HCT116 (cell line): ENCODE results near the gene ENGASE. TPM values are rescaled to one million over a fixed set of nuclear protein-coding genes. Genes with fewer than 3 reads are reported as not detected.

Source experiments
- ATAC-seq: fragments of 200-7000 bp; cut with Tn5 transposase; 2 replicates; pipeline ENCODE4 v1.9.1; 2020; ENCODE audit warnings: mild to moderate bottlenecking, moderate library complexity
- BruUV-seq: library from RNA; stranded (reverse); fragments of 400-500 nt; replicated peaks from 2 replicates; lab custom pipeline; 2021; lab: Mats Ljungman, UMichigan
- CTCF ChIA-PET: fragments of 300-600 bp; sonication (Branson Sonifier 250); formaldehyde crosslinking; loops from one replicate; lab custom pipeline; 2021; ENCODE audit warnings: antibody characterized with exemption; lab: Charles Lee
- POLR2A ChIA-PET: fragments of 300-600, 350-600 bp; sonication (Branson Sonifier 250); formaldehyde crosslinking; loops from one replicate; lab custom pipeline; 2021; ENCODE audit warnings: antibody characterized with exemption; lab: Charles Lee
- RAD21 ChIA-PET, 2 experiments: fragments of 300-600 bp; sonication (Branson Sonifier 250); formaldehyde crosslinking; loops; one replicate each; lab custom pipeline; 2023; ENCODE audit warnings: low total read pairs in 2 of 2; ENCODE audit not compliant: uncharacterized antibody in 2 of 2, unreplicated experiment in 2 of 2, low non-redundant PET in 1 of 2; lab: Charles Lee
- DNase-seq: peaks from one replicate; pipeline ENCODE4 v3.0.0-alpha.2; 2010; ENCODE audit warnings: low read depth, low spot score
- H2AFZ ChIP-seq: fragments of 200-600 bp; shearing (Covaris generic), sonication (generic); 2 replicates; pipeline ENCODE4 v1.6.1; 2017; ENCODE audit warnings: low read depth, mixed run types, mixed read lengths, antibody characterized with exemption, low read length; ENCODE audit not compliant: poor library complexity, severe bottlenecking
- H3K27ac ChIP-seq: 2 replicates; pipeline ENCODE4 v1.5.1; 2012; ENCODE audit warnings: low read depth, low read length
- H3K27me3 ChIP-seq: fragments of 200-600 bp; sonication (generic); 2 replicates; pipeline ENCODE4 v1.6.1; 2016; ENCODE audit warnings: mixed run types, low read length, mixed read lengths; ENCODE audit not compliant: insufficient read depth
- H3K36me3 ChIP-seq, 2 experiments: fragments of 200-500 bp in 1 of 2; fragments of 200-600 bp in 1 of 2; sonication (Bioruptor generic) in 1 of 2; sonication (generic) in 1 of 2; 2 replicates each; pipeline versions ENCODE4 v1.5.1 to v1.6.1; 2014 to 2016; ENCODE audit warnings: low read length in 2 of 2, inconsistent platforms in 1 of 2, mixed read lengths in 1 of 2, mixed run types in 1 of 2; ENCODE audit not compliant: insufficient read depth in 2 of 2, control insufficient read depth in 1 of 2
- H3K4me1 ChIP-seq, 2 experiments: fragments of 200-600 bp in 1 of 2; sonication (generic) in 1 of 2; 2 replicates each; pipeline versions ENCODE4 v1.5.1 to v1.6.1; 2012 to 2017; ENCODE audit warnings: low read length in 2 of 2, inconsistent platforms in 1 of 2, mild to moderate bottlenecking in 1 of 2, mixed read lengths in 1 of 2, mixed run types in 1 of 2, moderate library complexity in 1 of 2; ENCODE audit not compliant: insufficient read depth in 2 of 2, control insufficient read depth in 1 of 2
- H3K4me2 ChIP-seq: fragments of 200-600 bp; sonication (generic); 2 replicates; pipeline ENCODE4 v1.6.1; 2017; ENCODE audit warnings: mixed run types, low read length, mixed read lengths
- H3K4me3 ChIP-seq, 2 experiments: fragments of 200-600 bp in 1 of 2; sonication (generic) in 1 of 2; replicated peaks in 1 of 2; 2 replicates each; pipeline ENCODE4 v1.5.1; 2011 to 2016; ENCODE audit warnings: low read length in 2 of 2, control low read depth in 1 of 2, low read depth in 1 of 2, mild to moderate bottlenecking in 1 of 2, mixed read lengths in 1 of 2, mixed run types in 1 of 2
- H3K79me2 ChIP-seq: fragments of 200-600 bp; sonication (generic); 2 replicates; pipeline ENCODE4 v1.6.1; 2017; ENCODE audit warnings: mild to moderate bottlenecking, mixed run types, low read length, moderate library complexity, mixed read lengths; ENCODE audit not compliant: insufficient read depth
- H3K9ac ChIP-seq: fragments of 200-600 bp; sonication (generic); 2 replicates; pipeline ENCODE4 v1.6.1; 2016; ENCODE audit warnings: low read length, mixed read lengths
- H3K9me2 ChIP-seq: fragments of 200-600 bp; sonication (generic), shearing (Covaris generic); 2 replicates; pipeline ENCODE4 v1.6.1; 2017; ENCODE audit warnings: mixed run types, mild to moderate bottlenecking, moderate library complexity; ENCODE audit not compliant: insufficient read depth
- H3K9me3 ChIP-seq, 2 experiments: fragments of 200-500 bp in 1 of 2; fragments of 200-600 bp in 1 of 2; sonication (Bioruptor generic) in 1 of 2; sonication (generic) in 1 of 2; 2 replicates each; pipeline ENCODE4 v1.6.1; 2014 to 2017; ENCODE audit warnings: low read length in 2 of 2, mixed read lengths in 2 of 2, inconsistent platforms in 1 of 2, low read depth in 1 of 2, mild to moderate bottlenecking in 1 of 2, mixed run types in 1 of 2, moderate library complexity in 1 of 2; ENCODE audit not compliant: control insufficient read depth in 1 of 2, insufficient read depth in 1 of 2
- H4K20me1 ChIP-seq: fragments of 200-600 bp; sonication (generic), shearing (Covaris generic); 2 replicates; pipeline ENCODE4 v1.6.1; 2017; ENCODE audit warnings: mixed run types, mild to moderate bottlenecking, moderate library complexity; ENCODE audit not compliant: insufficient read depth
- CBX3 ChIP-seq: IDR thresholded peaks from 2 replicates; pipeline ENCODE4 v1.6.1; 2012; ENCODE audit warnings: low read depth
- CEBPB ChIP-seq: IDR thresholded peaks from 2 replicates; pipeline ENCODE4 v1.6.1; 2012; ENCODE audit warnings: low read depth
- EGR1 ChIP-seq: IDR thresholded peaks from 2 replicates; pipeline ENCODE4 v1.6.1; 2012; ENCODE audit warnings: low read depth
- EZH2 ChIP-seq: fragments of 200-600 bp; sonication (generic); IDR thresholded peaks from 2 replicates; pipeline ENCODE4 v1.6.1; 2017; ENCODE audit warnings: antibody characterized with exemption, mixed run types
- FOSL1 ChIP-seq: IDR thresholded peaks from 2 replicates; pipeline ENCODE4 v1.6.1; 2012; ENCODE audit warnings: low read depth
- JUND ChIP-seq: IDR thresholded peaks from 2 replicates; pipeline ENCODE4 v1.6.1; 2012
- POLR2AphosphoS5 ChIP-seq: IDR thresholded peaks from 2 replicates; pipeline ENCODE4 v1.6.1; 2011; ENCODE audit warnings: mild to moderate bottlenecking, low read depth, low read length, moderate library complexity
- SIN3A ChIP-seq: IDR thresholded peaks from 2 replicates; pipeline ENCODE4 v1.6.1; 2012; ENCODE audit warnings: low read depth
- SP1 ChIP-seq: IDR thresholded peaks from 2 replicates; pipeline ENCODE4 v1.6.1; 2012; ENCODE audit warnings: low read depth
- SRF ChIP-seq: IDR thresholded peaks from 2 replicates; pipeline ENCODE4 v1.6.1; 2012; ENCODE audit warnings: low read depth
- TCF7L2 ChIP-seq: IDR thresholded peaks from 2 replicates; pipeline ENCODE4 v1.7.0; 2011; ENCODE audit warnings: borderline replicate concordance, inconsistent platforms; ENCODE audit not compliant: insufficient read depth, insufficient read length; ENCODE audit errors: extremely low read depth
- YY1 ChIP-seq: IDR thresholded peaks from 2 replicates; pipeline ENCODE4 v1.6.1; 2011; ENCODE audit warnings: low read length, low read depth, moderate library complexity, mild to moderate bottlenecking; ENCODE audit not compliant: insufficient replicate concordance; ENCODE audit errors: extremely low read depth
- ZFX ChIP-seq: fragments of 450-650 bp; IDR thresholded peaks from 2 replicates; pipeline ENCODE4 v1.6.1; 2017
- ZNF274 ChIP-seq: fragments of 200-500 bp; sonication (Bioruptor generic); IDR thresholded peaks from 2 replicates; pipeline ENCODE4 v1.6.1; 2014; ENCODE audit warnings: mild to moderate bottlenecking, low read depth, low read length, inconsistent platforms
- intact Hi-C: fragments of 100-400 bp; cut with micrococcal nuclease; formaldehyde crosslinking; loops from 2 replicates; pipeline ENCODE4 v1.10.0; 2022
- total RNA-seq: library from RNA; stranded (reverse); gene quantifications from one replicate; pipeline ENCODE4 v1.2.1, GENCODE V29; 2021; ENCODE audit not compliant: unreplicated experiment
- TF ChIP-seq, protein P1 (sequence below), 3 experiments: fragments of 200-600 bp in 1 of 3; sonication (generic) in 1 of 3; IDR thresholded peaks in 2 of 3; conservative IDR thresholded peaks in 1 of 3; 2 replicates each; pipeline ENCODE4 v1.5.1; 2012 to 2017; ENCODE audit warnings: low read depth in 2 of 3, low read length in 2 of 3, antibody characterized with exemption in 1 of 3, borderline replicate concordance in 1 of 3, control low read depth in 1 of 3, mild to moderate bottlenecking in 1 of 3, mixed read lengths in 1 of 3, mixed run types in 1 of 3, moderate library complexity in 1 of 3; ENCODE audit not compliant: insufficient read depth in 1 of 3
- TF ChIP-seq, protein P2 (sequence below): IDR thresholded peaks from 2 replicates; pipeline ENCODE4 v1.6.1; 2011; ENCODE audit warnings: mild to moderate bottlenecking, low read length, moderate library complexity; ENCODE audit not compliant: insufficient replicate concordance; ENCODE audit errors: extremely low read depth
- TF ChIP-seq, protein P3 (sequence below): IDR thresholded peaks from 2 replicates; pipeline ENCODE4 v1.6.1; 2012
- TF ChIP-seq, protein P4 (sequence below): IDR thresholded peaks from 2 replicates; pipeline ENCODE4 v1.6.1; 2012; ENCODE audit warnings: low read depth

The ENGASE gene
- total RNA-seq, 1 experiment from 2014 or later: 54.2 TPM

DNA sequence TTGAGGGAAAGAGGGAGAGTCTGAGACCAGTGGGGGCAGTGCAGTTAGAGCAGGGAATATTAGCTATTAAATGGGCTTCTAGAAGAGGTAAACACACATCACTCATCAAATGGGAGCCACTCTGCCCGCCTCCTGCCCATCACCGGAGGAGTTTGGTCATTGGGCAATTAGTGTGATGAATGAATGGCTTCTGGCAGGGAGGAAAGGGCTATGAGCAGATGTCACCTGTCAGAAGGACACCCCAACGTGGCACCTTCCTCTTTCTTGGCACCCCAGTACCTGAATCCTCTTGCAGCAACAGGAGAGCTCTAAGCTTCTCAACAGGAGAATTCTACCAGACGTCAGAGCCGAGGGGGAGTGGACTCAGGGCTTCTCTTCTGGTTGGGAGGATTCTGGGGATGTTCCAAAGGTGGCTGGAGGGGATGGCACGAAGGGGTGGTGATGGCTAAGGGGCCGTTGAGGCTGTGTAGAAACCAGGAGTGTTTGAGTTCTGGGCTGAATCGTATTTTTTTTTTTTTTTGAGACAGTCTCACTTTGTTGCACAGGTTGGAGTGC is 39.6 kb upstream of the ENGASE start:
- no peak overlapping the region for H2AFZ ChIP-seq
- no peak overlapping the region for H3K4me3 ChIP-seq
- ATAC-seq (no peak), DNase-seq (no peak)
- no peaks in the 10 kb centered on the region for H4K20me1 ChIP-seq
- H3K9me2 ChIP-seq: no peaks in the 10 kb centered on the region
- H3K27me3 ChIP-seq: no peaks in the 10 kb centered on the region
- no TSS peak for BruUV-seq
- H3K27ac ChIP-seq: no peak overlapping the region
- H3K4me1 ChIP-seq: peaks cover 0 to 4% of the 10 kb centered on the region in 2 experiments; a peak in 2 of 4 replicates
- ChIA-PET RAD21 (no interaction called here), CTCF (interaction anchor here (1.8 to 2.4 kb wide), 2 partner anchors 8 to 357 kb away, joined by 4 to 16 read pairs; no protein-coding TSS in a partner anchor), POLR2A (interaction anchor here (2.6 kb wide), 1 partner anchor 8 kb away, joined by 8 read pairs; no protein-coding TSS in a partner anchor)
- no peaks in the 10 kb centered on the region for H3K9me3 ChIP-seq
- no peak overlapping the region for H3K4me2 ChIP-seq
- no peak overlapping the region for H3K9ac ChIP-seq
- H3K36me3 ChIP-seq: no peaks in the 10 kb centered on the region
- TF ChIP-seq, protein P1, sequence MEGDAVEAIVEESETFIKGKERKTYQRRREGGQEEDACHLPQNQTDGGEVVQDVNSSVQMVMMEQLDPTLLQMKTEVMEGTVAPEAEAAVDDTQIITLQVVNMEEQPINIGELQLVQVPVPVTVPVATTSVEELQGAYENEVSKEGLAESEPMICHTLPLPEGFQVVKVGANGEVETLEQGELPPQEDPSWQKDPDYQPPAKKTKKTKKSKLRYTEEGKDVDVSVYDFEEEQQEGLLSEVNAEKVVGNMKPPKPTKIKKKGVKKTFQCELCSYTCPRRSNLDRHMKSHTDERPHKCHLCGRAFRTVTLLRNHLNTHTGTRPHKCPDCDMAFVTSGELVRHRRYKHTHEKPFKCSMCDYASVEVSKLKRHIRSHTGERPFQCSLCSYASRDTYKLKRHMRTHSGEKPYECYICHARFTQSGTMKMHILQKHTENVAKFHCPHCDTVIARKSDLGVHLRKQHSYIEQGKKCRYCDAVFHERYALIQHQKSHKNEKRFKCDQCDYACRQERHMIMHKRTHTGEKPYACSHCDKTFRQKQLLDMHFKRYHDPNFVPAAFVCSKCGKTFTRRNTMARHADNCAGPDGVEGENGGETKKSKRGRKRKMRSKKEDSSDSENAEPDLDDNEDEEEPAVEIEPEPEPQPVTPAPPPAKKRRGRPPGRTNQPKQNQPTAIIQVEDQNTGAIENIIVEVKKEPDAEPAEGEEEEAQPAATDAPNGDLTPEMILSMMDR (IDR thresholded peaks at IDR 0.05 in 2 of 3, conservative IDR thresholded peaks at IDR 0.05 in 1 of 3; ENCODE audit: borderline replicate concordance in 1 of 3, insufficient read depth in 1 of 3, low read depth in 2 of 3, low read length in 2 of 3): no peak
- TF ChIP-seq CBX3: no peak
- no peak for TF ChIP-seq ZNF274
- TF ChIP-seq POLR2AphosphoS5: no peak
- TF ChIP-seq SP1: no peak
- no peak for TF ChIP-seq SIN3A
- TF ChIP-seq EZH2: no peak
- TF ChIP-seq YY1: no peak
- TF ChIP-seq SRF: no peak
- no peak for TF ChIP-seq JUND
- no peak for TF ChIP-seq CEBPB
- no peak for TF ChIP-seq FOSL1
- TF ChIP-seq TCF7L2: no peak
- TF ChIP-seq, protein P2, sequence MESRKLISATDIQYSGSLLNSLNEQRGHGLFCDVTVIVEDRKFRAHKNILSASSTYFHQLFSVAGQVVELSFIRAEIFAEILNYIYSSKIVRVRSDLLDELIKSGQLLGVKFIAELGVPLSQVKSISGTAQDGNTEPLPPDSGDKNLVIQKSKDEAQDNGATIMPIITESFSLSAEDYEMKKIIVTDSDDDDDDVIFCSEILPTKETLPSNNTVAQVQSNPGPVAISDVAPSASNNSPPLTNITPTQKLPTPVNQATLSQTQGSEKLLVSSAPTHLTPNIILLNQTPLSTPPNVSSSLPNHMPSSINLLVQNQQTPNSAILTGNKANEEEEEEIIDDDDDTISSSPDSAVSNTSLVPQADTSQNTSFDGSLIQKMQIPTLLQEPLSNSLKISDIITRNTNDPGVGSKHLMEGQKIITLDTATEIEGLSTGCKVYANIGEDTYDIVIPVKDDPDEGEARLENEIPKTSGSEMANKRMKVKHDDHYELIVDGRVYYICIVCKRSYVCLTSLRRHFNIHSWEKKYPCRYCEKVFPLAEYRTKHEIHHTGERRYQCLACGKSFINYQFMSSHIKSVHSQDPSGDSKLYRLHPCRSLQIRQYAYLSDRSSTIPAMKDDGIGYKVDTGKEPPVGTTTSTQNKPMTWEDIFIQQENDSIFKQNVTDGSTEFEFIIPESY: no peak
- TF ChIP-seq, protein P3, sequence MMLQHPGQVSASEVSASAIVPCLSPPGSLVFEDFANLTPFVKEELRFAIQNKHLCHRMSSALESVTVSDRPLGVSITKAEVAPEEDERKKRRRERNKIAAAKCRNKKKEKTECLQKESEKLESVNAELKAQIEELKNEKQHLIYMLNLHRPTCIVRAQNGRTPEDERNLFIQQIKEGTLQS: no peak
- TF ChIP-seq, protein P4, sequence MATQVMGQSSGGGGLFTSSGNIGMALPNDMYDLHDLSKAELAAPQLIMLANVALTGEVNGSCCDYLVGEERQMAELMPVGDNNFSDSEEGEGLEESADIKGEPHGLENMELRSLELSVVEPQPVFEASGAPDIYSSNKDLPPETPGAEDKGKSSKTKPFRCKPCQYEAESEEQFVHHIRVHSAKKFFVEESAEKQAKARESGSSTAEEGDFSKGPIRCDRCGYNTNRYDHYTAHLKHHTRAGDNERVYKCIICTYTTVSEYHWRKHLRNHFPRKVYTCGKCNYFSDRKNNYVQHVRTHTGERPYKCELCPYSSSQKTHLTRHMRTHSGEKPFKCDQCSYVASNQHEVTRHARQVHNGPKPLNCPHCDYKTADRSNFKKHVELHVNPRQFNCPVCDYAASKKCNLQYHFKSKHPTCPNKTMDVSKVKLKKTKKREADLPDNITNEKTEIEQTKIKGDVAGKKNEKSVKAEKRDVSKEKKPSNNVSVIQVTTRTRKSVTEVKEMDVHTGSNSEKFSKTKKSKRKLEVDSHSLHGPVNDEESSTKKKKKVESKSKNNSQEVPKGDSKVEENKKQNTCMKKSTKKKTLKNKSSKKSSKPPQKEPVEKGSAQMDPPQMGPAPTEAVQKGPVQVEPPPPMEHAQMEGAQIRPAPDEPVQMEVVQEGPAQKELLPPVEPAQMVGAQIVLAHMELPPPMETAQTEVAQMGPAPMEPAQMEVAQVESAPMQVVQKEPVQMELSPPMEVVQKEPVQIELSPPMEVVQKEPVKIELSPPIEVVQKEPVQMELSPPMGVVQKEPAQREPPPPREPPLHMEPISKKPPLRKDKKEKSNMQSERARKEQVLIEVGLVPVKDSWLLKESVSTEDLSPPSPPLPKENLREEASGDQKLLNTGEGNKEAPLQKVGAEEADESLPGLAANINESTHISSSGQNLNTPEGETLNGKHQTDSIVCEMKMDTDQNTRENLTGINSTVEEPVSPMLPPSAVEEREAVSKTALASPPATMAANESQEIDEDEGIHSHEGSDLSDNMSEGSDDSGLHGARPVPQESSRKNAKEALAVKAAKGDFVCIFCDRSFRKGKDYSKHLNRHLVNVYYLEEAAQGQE: no peak
- no peak for TF ChIP-seq EGR1
- no peak for TF ChIP-seq ZFX
- intact Hi-C loops: no loop called here
- H3K79me2 ChIP-seq: no peaks in the 10 kb centered on the region
